ENCODE data around the gene TOR1B.
A peak's percentile ranks its signal among the peaks of the same experiment; 100 is the strongest.

Gene TOR1B

DNA sequence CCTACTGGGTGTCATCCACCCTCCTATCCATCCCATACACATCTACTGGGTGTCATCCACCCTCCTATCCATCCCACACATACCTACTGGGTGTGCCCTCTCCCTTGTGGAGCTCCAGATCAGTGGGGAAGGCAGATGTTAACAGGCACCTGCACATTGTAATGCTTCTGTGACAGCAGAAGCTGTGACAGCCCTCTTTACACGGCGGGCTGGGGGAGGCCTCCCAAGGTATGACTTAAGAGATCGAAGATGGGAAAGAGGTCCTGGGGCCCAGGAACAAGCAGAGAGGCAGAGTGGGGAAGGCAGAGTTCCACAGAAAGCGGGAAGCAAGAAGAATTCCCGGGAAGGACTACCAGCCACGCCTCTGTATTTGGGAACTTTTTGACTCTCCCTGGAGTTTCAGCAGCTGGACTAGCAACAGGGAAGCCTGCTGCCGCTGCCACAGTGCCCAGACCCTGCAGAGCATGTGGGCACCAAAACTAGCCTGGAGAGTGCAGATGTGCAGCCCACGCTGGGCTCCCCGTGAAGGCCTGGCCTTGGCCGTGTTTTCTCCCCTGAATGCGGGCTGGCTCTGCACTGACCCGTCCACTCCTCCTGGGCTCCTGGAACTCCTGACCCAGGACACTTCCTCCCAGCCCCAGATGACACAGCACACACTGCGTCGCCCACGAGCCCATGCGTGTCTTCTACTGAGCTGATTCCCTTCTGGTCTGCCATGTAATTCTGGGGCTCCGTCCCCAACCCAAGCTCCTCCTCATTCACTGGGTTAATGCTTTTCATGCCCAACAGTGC lies 11.6 kb downstream of the TOR1B start:
- DNase-seq (ENCODE audit: low read depth) = no peak

DNA sequence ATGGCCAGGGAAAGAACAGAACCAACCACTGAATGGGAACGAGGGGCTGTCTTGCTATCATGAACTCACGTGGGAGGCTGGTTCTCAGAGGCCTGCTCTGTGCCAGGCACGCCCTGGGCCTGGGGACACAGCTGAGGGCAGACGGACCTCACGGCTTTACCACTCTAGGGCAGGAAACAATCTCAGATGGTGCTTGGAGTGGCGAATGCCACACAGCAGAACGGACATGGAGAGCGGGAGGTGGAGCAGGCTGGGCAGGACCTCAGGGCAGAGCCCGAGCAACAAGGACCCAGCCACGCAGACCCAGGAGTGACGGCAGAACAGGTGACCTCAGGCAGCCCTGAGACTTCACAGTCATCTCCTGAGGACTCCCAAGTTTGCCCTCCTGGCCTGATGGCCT lies 12.3 kb downstream of the TOR1B start:
- DNase-seq (ENCODE audit: low read depth) = no peak

DNA sequence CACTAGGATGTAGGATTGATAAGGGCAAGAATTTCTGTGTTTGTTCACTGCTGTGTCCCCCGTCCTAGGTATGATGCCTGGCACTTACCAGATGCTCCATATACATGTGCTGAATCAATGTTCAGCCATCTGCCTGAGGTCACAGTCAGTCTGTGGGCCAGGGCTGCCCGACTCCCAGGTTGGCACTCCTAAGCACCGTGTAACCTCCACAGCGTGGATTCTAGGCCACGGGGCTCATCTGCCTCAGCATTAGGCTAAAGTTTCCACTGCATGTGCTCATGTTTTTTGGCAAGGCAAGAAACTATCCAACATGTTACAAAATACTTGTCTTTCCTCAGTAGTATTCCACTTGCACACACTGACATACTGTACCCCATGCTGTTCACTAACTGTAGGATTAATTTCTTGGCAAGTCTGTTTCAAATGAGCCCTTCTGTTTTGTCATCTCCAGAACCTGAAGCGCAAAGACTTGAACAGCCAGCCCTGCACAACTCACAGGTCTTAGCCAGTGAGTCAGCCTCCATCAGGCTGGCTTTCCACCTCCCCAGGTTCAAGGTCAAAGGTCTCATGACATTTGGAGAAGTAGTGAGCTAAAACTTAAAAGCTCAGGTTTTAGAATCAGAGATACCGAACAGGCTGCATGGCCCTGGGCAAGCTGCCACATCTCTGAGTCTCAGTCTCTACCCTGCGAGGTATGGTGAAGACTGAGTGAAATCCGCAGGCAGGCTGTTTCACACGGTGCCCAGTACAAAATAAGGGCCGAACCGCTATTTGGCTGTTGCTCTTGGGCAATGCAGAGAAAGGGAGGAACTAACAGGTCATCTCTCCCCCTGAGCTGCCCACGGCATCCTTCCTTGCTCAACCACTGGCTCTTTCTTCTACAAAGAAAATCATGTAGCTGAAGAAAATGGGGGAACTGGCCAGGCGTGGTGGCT lies 13.8 kb downstream of the TOR1B start:
- DNase-seq (ENCODE audit: low read depth) = no peak

DNA sequence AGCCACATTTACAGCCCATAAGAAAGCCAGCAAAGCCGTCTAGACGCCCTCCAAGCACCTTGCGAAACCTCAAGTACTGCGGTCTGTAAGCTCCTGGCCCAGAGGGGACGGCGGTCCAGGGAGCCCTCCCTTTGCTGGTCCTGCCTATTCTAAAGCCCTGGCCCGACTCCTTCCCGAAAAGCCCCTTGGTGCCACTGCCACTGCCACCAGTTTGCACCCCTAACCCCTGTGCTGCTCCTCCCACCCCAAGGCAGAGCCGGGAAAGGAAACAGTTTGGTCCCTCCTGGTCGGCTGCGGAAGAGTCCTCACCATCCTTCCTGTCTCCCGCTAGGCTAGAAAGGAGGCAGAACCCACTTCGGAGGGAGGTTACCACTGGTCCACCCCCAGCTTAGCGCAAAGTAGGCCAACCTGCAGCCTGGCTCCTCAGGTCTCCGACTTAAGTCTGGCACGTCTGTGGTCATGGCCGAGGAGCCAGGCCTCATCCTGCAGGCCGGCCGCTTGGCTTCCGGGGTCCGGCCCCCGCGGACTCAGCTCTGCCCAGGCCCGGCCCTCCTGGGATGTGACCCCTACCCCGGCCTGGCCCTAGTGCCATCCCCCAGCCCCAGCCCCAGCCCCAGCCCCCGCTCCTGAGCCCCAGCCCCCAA lies 20.0 kb downstream of the TOR1B start:
- DNase-seq (ENCODE audit: low read depth) = no peak

GRCh38 chr9:129823542-129823934 lies 20.6 kb downstream of the TOR1B start:
- no peak for DNase-seq (ENCODE audit: low read depth)

DNA sequence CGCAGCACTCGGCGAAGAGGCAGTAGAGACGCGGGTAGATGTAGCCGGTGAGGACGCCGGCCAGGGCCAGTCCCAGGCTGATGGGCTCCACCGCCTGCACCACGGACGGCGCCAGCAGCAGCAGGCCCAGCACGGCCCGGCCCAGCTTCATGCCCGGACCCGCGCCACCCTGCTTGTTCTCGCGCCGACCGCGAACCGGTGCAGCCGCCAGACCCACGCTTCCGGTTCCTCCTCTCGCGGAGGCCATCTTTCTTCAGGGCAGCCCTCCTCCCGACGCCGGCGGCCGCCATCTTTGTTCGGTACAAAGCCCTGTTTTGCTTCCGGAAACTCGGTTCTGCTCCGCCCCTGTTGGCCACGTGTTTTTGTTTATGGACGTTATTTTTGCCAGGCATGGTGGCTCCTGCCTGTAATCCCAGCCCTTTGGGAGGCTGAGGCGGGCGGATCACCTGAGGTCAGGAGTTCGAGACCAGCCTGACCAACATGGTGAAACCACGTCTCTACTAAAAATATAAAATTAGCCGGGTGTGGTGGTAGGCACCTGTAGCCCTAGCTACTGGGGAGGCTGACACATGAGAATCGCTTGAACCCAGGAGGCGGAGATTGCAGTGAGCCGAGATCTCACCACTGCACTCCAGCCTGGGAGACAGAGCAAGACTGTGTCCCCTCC lies 21.1 kb downstream of the TOR1B start, which contains the start of gene TOR1A:
TOR1A (minus strand) TSS at position 202 of the 667 bp plus-strand sequence; CDS start at position 151, 51 bp downstream.
- DNase-seq (ENCODE audit: low read depth) = peak; percentile 89

DNA sequence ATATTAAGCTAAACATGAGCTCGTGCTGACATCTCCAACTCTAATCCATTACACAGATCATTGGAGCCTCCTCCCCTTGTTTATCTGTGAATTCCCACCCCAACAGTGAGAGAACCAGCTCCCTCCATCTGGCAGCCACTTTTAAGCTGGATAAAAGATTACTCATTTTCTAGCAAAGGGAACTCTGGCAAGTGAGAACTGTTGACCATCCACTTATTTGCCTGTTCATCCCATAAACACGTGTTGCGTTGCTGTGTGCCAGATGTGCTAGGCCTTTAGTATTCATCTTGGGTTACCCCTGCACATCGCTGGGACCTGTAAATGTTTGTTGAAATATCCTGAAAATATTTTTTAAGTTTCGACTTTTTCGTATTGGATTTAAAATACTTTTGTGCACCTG lies 23.4 kb downstream of the TOR1B start:
- DNase-seq (ENCODE audit: low read depth) = peak; percentile 32

DNA sequence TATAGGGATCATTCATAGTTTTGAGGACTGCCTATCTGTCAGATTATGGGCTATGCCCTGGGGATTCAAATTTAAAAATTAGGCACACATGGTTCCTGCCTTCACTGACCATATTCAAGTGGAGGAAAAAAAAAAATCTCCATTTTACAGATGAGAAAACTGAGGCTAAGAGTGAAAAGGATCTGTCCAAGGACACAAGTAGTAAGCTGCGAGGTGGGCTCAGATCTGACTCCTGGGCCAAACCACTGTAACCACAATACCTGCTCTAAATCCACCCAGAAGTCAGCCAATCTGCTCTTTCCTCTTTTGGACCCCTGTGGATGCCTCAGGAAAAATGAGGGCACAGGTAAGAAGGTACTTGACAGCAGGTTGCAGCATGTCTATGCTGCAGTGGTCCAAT lies 23.8 kb downstream of the TOR1B start:
- DNase-seq (ENCODE audit: low read depth) = no peak

GRCh38 chr9:129828051-129828450 lies 25.1 kb downstream of the TOR1B start:
- no peak for DNase-seq (ENCODE audit: low read depth)

GRCh38 chr9:129828969-129829368 lies 26.0 kb downstream of the TOR1B start:
- no peak for DNase-seq (ENCODE audit: low read depth)

- no peak for DNase-seq (ENCODE audit: low read depth)
Observed at GRCh38 chr9:129832982-129833381, 30.0 kb downstream of the TOR1B start.

GRCh38 chr9:129834489-129835127 lies 31.6 kb downstream of the TOR1B start:
- DNase-seq (ENCODE audit: low read depth) = no peak

- peak; percentile 90 for DNase-seq (ENCODE audit: low read depth)
Observed at GRCh38 chr9:129835128-129835859, 32.3 kb downstream of the TOR1B start, which contains the start of the genes C9orf78 and USP20. TSS of gene C9orf78 (minus strand) at chr9:129835275. CDS start at chr9:129835221, 54 bp downstream. TSS of gene USP20 (plus strand) at chr9:129835458. CDS start at chr9:129852556, 17,098 bp downstream.

DNA sequence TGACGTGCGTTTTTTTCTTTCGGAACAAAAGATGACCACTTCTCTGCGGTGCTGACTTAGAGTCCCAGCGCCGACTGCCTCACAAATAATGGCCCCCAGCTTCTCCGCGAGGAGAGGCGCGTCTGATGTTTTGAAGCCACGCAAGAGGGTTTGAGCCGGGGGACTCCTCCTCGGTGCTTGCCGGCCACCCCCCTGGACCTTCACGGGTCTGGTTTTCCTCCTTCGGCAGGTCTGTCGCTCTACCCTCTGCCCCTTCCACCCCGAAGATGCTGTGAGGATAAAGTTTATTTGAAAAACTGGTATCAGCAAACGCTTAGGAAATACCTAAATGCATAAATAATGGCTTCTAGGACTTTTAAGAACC lies 32.9 kb downstream of the TOR1B start:
- DNase-seq (ENCODE audit: low read depth) = no peak

GRCh38 chr9:129836311-129837007 lies 33.5 kb downstream of the TOR1B start:
- DNase-seq (ENCODE audit: low read depth) = no peak

DNA sequence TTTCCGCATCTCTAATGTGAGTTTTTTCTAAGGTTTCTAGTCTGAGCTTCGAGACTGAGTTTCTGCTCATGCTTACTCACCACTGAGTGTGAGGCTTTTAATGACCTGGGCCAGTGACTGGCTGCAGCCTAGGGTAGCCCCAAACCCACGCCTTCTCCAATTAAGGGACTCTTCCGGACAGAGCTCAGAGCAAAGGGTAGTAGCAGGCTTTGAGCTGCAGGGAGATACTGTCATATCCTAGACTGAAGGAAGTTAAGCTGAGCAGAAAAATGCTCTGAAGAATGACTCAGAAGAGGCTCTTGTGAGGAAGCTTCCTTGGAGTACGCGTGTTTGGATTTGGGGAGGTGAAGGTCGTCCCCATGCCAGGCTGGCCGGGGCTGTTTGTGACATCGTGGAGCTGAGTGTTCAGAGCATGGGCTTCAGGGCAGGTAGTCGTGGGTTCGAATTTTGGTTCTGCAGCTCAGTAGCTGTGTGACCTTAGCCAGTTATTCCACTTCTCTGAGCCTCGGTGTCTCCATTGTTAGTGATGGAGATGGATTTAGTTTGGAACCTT lies 35.8 kb downstream of the TOR1B start:
- DNase-seq (ENCODE audit: low read depth) = peak; percentile 88

DNA sequence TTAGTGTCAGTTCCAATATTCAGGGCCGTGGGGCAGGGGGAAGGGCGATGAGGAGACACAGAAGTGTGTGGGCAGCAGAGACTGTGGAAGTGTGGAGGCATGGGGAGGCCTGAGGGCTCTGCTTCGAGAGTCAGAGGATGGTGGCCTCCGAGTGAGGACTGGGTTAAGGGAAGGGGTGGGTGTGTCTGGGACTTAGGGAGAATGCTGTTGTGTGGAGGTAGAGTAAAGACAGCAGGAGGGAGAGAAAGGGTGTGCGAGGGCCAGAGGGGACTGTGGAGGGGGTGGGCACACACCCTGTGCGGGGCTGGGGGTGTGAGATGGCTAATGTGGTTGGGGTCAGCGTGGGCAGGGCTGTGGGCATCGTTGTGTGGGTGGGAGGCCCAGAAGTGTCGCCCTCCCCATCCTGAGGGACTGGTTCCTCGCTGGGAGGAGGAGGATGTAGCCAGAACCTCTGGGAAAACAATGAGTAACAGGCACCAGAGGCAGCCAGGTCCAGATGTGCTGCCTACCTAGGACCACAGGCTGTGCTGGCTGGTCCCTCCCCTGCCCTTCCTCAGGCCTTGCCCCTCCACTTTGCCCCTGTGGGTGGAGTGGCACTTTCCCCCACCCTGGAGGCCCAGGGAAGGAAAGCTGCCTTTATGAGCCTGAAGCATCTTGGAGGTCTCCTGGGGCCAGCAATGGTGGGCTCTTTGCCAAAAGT lies 36.5 kb downstream of the TOR1B start:
- no peak for DNase-seq (ENCODE audit: low read depth)

GRCh38 chr9:129840034-129840433 lies 37.0 kb downstream of the TOR1B start:
- no peak for DNase-seq (ENCODE audit: low read depth)

DNA sequence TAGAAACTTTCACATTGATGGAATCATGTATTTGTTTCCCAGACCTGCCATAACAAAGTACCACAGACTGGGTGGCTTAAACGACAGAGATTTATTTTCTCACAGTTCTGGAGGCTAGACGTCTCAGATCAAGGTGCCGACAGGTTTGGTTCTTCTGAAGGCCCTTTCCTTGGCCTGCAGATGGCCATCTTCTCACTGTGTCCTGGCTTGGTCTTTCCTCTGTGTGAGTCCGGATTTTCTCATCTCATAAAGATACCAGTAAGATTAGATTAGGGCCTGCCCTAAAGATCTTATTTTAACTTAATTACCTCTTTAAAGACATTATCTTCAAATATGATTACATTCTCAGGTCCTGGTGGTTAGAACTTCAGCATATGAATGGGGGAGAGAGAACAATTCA lies 38.1 kb downstream of the TOR1B start:
- DNase-seq (ENCODE audit: low read depth) = no peak
